Hepatocyte (in vitro differentiated cells): ENCODE measurements around the gene DGAT2.

ENCODE experiments used
- EZH2 ChIP-seq: fragments of 200-600 bp; sonication (generic); IDR thresholded peaks from 2 replicates; pipeline ENCODE4 v1.6.1; 2016; ENCODE audit warnings: antibody characterized with exemption, mild to moderate bottlenecking, borderline replicate concordance
- TF ChIP-seq, protein P1 (sequence below): fragments of 200-600 bp; sonication (generic); IDR thresholded peaks from 2 replicates; pipeline ENCODE4 v1.5.1; 2016; ENCODE audit warnings: antibody characterized with exemption, mild to moderate bottlenecking; ENCODE audit not compliant: poor library complexity

GRCh38 chr11:75795276-75796090 lies 26.9 kb downstream of the DGAT2 start:
- TF ChIP-seq, protein P1, sequence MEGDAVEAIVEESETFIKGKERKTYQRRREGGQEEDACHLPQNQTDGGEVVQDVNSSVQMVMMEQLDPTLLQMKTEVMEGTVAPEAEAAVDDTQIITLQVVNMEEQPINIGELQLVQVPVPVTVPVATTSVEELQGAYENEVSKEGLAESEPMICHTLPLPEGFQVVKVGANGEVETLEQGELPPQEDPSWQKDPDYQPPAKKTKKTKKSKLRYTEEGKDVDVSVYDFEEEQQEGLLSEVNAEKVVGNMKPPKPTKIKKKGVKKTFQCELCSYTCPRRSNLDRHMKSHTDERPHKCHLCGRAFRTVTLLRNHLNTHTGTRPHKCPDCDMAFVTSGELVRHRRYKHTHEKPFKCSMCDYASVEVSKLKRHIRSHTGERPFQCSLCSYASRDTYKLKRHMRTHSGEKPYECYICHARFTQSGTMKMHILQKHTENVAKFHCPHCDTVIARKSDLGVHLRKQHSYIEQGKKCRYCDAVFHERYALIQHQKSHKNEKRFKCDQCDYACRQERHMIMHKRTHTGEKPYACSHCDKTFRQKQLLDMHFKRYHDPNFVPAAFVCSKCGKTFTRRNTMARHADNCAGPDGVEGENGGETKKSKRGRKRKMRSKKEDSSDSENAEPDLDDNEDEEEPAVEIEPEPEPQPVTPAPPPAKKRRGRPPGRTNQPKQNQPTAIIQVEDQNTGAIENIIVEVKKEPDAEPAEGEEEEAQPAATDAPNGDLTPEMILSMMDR: no peak
- TF ChIP-seq EZH2: no peak
